K562 (cell line): Measurements from ENCODE around the gene ZNF791. TPM values are rescaled to one million over a fixed set of nuclear protein-coding genes. Genes with fewer than 3 reads are reported as not detected.
A peak's percentile ranks its signal among the peaks of the same experiment; 100 is the strongest.

Experiments used
- ATAC-seq: fragments of 200-7000 bp; cut with Tn5 transposase; 3 replicates; pipeline ENCODE4 v1.9.1; 2020; ENCODE audit warnings: moderate library complexity
- BruUV-seq: library from RNA; stranded (reverse); fragments of 400-500 nt; replicated peaks from 2 replicates; lab custom pipeline; 2021; lab: Mats Ljungman, UMichigan
- CTCF ChIA-PET: fragments of 300-600 bp; formaldehyde crosslinking; extraction: SDS; loops from one replicate; lab custom pipeline; 2021; ENCODE audit warnings: low intra/inter-chr PET ratio; lab: Yijun Ruan, JAX
- POLR2A ChIA-PET: fragments of 300-600, 350-650 bp; sonication (Branson Sonifier 250); formaldehyde crosslinking; extraction: SDS; loops from one replicate; lab custom pipeline; 2021; ENCODE audit warnings: antibody characterized with exemption, inconsistent platforms; lab: Yijun Ruan, JAX
- DNase-seq, 4 experiments: peaks; one replicate each; pipeline versions ENCODE4 v3.0.0 to v3.0.0-alpha.2; 2011 to 2018; ENCODE audit warnings: low spot score in 3 of 4, mixed read lengths in 3 of 4; ENCODE audit errors: extremely low read depth in 1 of 4
- FAIRE-seq: peaks from 2 replicates; lab custom pipeline; 2011; peaks lifted over from hg19 to GRCh38; lab: Jason Lieb, UNC
- H2AFZ ChIP-seq: 2 replicates; pipeline ENCODE4 v1.6.0; 2011; ENCODE audit warnings: low read depth, low read length, control low read depth, inconsistent platforms
- H3K27ac ChIP-seq: fragments of 200-600 bp; 3 replicates; pipeline ENCODE4 v1.8.0; 2011; ENCODE audit warnings: low read depth, mild to moderate bottlenecking, control low read depth, inconsistent platforms, low read length, moderate library complexity, mixed read lengths; ENCODE audit errors: extremely low read depth
- H3K27me3 ChIP-seq, 2 experiments: fragments of 300-600 bp in 1 of 2; 2 replicates in 1 of 2; 3 replicates in 1 of 2; pipeline versions ENCODE4 v1.6.0 to v1.8.0; 2011; ENCODE audit warnings: inconsistent platforms in 2 of 2, low read length in 2 of 2, mild to moderate bottlenecking in 1 of 2, mixed read lengths in 1 of 2, moderate library complexity in 1 of 2; ENCODE audit not compliant: control insufficient read depth in 2 of 2, insufficient read depth in 2 of 2
- H3K36me3 ChIP-seq: fragments of 300-600 bp; 3 replicates; pipeline ENCODE4 v1.8.0; 2011; ENCODE audit warnings: mild to moderate bottlenecking, low read length, inconsistent platforms; ENCODE audit not compliant: control insufficient read depth, insufficient read depth
- H3K4me1 ChIP-seq, 2 experiments: fragments of 200-600 bp in 1 of 2; replicated peaks in 1 of 2; 2 replicates in 1 of 2; 3 replicates in 1 of 2; pipeline versions ENCODE4 v1.5.1 to v1.8.0; 2011; ENCODE audit warnings: inconsistent platforms in 2 of 2, low read length in 2 of 2, mild to moderate bottlenecking in 1 of 2, mixed read lengths in 1 of 2, moderate library complexity in 1 of 2; ENCODE audit not compliant: control insufficient read depth in 2 of 2, insufficient read depth in 2 of 2
- H3K4me2 ChIP-seq: 2 replicates; pipeline ENCODE4 v1.6.1; 2011; ENCODE audit warnings: low read length, control low read depth, inconsistent platforms, mixed read lengths; ENCODE audit not compliant: insufficient read depth
- H3K4me3 ChIP-seq: fragments of 200-600 bp; sonication (generic), shearing (Covaris generic); 2 replicates; pipeline ENCODE4 v1.5.1; 2016; ENCODE audit warnings: control low read depth, inconsistent platforms
- H3K79me2 ChIP-seq: fragments of 200-600 bp; 3 replicates; pipeline ENCODE4 v1.8.0; 2011; ENCODE audit warnings: low read length, inconsistent platforms; ENCODE audit not compliant: control insufficient read depth, insufficient read depth
- H3K9ac ChIP-seq, 2 experiments: 2 replicates each; pipeline versions ENCODE4 v1.6.0 to v1.6.1; 2011; ENCODE audit warnings: low read depth in 2 of 2, low read length in 2 of 2, control low read depth in 1 of 2, inconsistent platforms in 1 of 2, mild to moderate bottlenecking in 1 of 2, mixed read lengths in 1 of 2; ENCODE audit not compliant: insufficient read depth in 1 of 2
- H3K9me1 ChIP-seq: one replicate; pipeline ENCODE4 v1.6.0; 2011; ENCODE audit warnings: inconsistent platforms, mild to moderate bottlenecking, low read length, moderate library complexity; ENCODE audit not compliant: control insufficient read depth, insufficient read depth
- H3K9me3 ChIP-seq: replicated peaks from 2 replicates; pipeline ENCODE4 v1.5.1; 2011; ENCODE audit warnings: low read depth, low read length, inconsistent platforms; ENCODE audit not compliant: control insufficient read depth, insufficient read depth
- H4K20me1 ChIP-seq: replicated peaks from 2 replicates; pipeline ENCODE4 v1.6.1; 2011; ENCODE audit warnings: low read length, inconsistent platforms, mixed read lengths; ENCODE audit not compliant: control insufficient read depth, insufficient read depth
- CC2D1A ChIP-seq: fragments of 450-650 bp; IDR thresholded peaks from 2 replicates; pipeline ENCODE4 v1.6.1; 2017; ENCODE audit warnings: mild to moderate bottlenecking
- CREM ChIP-seq: IDR thresholded peaks from 2 replicates; pipeline ENCODE4 v1.6.1; 2014; ENCODE audit warnings: antibody characterized with exemption, low read depth
- JUND ChIP-seq, 2 experiments: IDR thresholded peaks; 2 replicates in 1 of 2; 3 replicates in 1 of 2; pipeline ENCODE4 v1.6.1; 2011; ENCODE audit warnings: borderline replicate concordance in 2 of 2, low read depth in 2 of 2, low read length in 2 of 2, improper control_type of control experiment in 1 of 2, missing biosample characterization in 1 of 2, missing genetic modification characterization in 1 of 2, missing genetic modification reagents in 1 of 2
- MBD2 ChIP-seq: sonication (generic); IDR thresholded peaks from 2 replicates; pipeline ENCODE4 v1.6.1; 2016; ENCODE audit warnings: low read depth, borderline replicate concordance
- NBN ChIP-seq: fragments of 450-650 bp; IDR thresholded peaks from 2 replicates; pipeline ENCODE4 v1.6.1; 2016; ENCODE audit warnings: low read depth, mild to moderate bottlenecking
- POLR2AphosphoS2 ChIP-seq: IDR thresholded peaks from 2 replicates; pipeline ENCODE4 v1.6.1; 2012; ENCODE audit warnings: low read length, improper control_type of control experiment
- POLR2G ChIP-seq: fragments of 200-400 bp; formaldehyde crosslinking; IDR thresholded peaks from 2 replicates; pipeline ENCODE4 v1.6.1; 2017; ENCODE audit warnings: low read depth, mild to moderate bottlenecking, antibody characterized with exemption, low read length, moderate library complexity
- RAD21 ChIP-seq, 2 experiments: fragments of 250-450 bp in 1 of 2; fragments of 450-650 bp in 1 of 2; sonication (Bioruptor Pico) in 1 of 2; formaldehyde crosslinking in 1 of 2; IDR thresholded peaks in 1 of 2; conservative IDR thresholded peaks in 1 of 2; 2 replicates each; pipeline versions ENCODE4 v1.4.0 to v1.8.0; 2020 to 2022; ENCODE audit warnings: mild to moderate bottlenecking in 2 of 2, moderate library complexity in 1 of 2
- SMARCE1 ChIP-seq: fragments of 450-650 bp; IDR thresholded peaks from 2 replicates; pipeline ENCODE4 v1.7.1; 2016; ENCODE audit warnings: mild to moderate bottlenecking
- SMC3 ChIP-seq: conservative IDR thresholded peaks from 2 replicates; pipeline ENCODE4 v1.6.1; 2011; ENCODE audit warnings: low read depth, low read length, improper control_type of control experiment; ENCODE audit not compliant: insufficient read depth
- TCF3 ChIP-seq: sonication (generic); formaldehyde crosslinking; IDR thresholded peaks from 2 replicates; pipeline ENCODE4 v1.4.0; 2020; ENCODE audit warnings: mild to moderate bottlenecking, missing genetic modification reagents
- ZC3H11A ChIP-seq: IDR thresholded peaks from 2 replicates; pipeline ENCODE4 v1.6.1; 2012; ENCODE audit warnings: low read depth, low read length, improper control_type of control experiment
- ZNF41 ChIP-seq: fragments of 250-450 bp; sonication (Bioruptor Pico); conservative IDR thresholded peaks from 2 replicates; pipeline ENCODE4 v1.4.0; 2020; ENCODE audit warnings: mild to moderate bottlenecking
- WGBS: fragments of 100-300 bp; shearing (Covaris generic); methylation state at CpG from one replicate; pipeline ENCODE4 v1.1.6; 2016; ENCODE audit warnings: low coverage, mixed read lengths; ENCODE audit not compliant: insufficient coverage; ENCODE audit errors: missing lambda C conversion rate; 5-methylcytosine and 5-hydroxymethylcytosine counted together
- in situ Hi-C: fragments of 300-500 bp; cut with MboI; formaldehyde crosslinking; loops from 4 replicates; pipeline ENCODE4 v1.15.0; 2018; ENCODE audit warnings: inconsistent platforms, mixed read lengths
- intact Hi-C: fragments of 100-400 bp; cut with micrococcal nuclease; formaldehyde crosslinking; loops from 2 replicates; pipeline ENCODE4 v1.14.2; 2022
- polyA plus RNA-seq, 8 experiments: library from polyadenylated mRNA; depleted of rRNA in 4 of 8; stranded (reverse) in 5 of 8; unstranded in 3 of 8; fragments of >200 nt; fragmentation: Nextera tagmentation in 2 of 8; fragmentation: Illumina TruSeq in 1 of 8; extraction: Ambion mirVana in 2 of 8; extraction: Trizol in 1 of 8; gene quantifications; 2 replicates each; pipeline versions ENCODE4 v1.2.1 to v1.2.3, GENCODE V29; 2011 to 2014; ENCODE audit warnings: inconsistent platforms in 1 of 8, missing spikeins in 1 of 8
- total RNA-seq, 7 experiments: library from RNA; depleted of rRNA in 6 of 7; stranded (reverse); fragments of >200 nt in 6 of 7; fragmentation: Illumina TruSeq in 2 of 7; extraction: Trizol in 2 of 7; gene quantifications; 2 replicates each; pipeline versions ENCODE4 v1.2.1 to v1.2.3, GENCODE V29; 2011 to 2021; ENCODE audit warnings: low replicate concordance in 1 of 7
- TF ChIP-seq, protein P1 (sequence below): sonication (generic); formaldehyde crosslinking; IDR thresholded peaks from 2 replicates; pipeline ENCODE4 v1.5.0; 2020; ENCODE audit warnings: missing genetic modification reagents
- TF ChIP-seq, protein P2 (sequence below): sonication (generic); formaldehyde crosslinking; IDR thresholded peaks from 2 replicates; pipeline ENCODE4 v1.8.1; 2023; ENCODE audit warnings: mild to moderate bottlenecking, missing genetic modification reagents, moderate library complexity
- TF ChIP-seq, protein P3 (sequence below): fragments of 250-450 bp; sonication (Bioruptor Pico); IDR thresholded peaks from 2 replicates; pipeline ENCODE4 v1.8.0; 2021; ENCODE audit warnings: moderate library complexity, mild to moderate bottlenecking, inconsistent platforms

ZNF791 gene
- total and polyA plus RNA-seq, 9 of the 15 experiments (the other 6 are each of a cell fraction or from before 2014, with no cell fraction given), result 7.8 to 22.7 (median 13.1) TPM

DNA sequence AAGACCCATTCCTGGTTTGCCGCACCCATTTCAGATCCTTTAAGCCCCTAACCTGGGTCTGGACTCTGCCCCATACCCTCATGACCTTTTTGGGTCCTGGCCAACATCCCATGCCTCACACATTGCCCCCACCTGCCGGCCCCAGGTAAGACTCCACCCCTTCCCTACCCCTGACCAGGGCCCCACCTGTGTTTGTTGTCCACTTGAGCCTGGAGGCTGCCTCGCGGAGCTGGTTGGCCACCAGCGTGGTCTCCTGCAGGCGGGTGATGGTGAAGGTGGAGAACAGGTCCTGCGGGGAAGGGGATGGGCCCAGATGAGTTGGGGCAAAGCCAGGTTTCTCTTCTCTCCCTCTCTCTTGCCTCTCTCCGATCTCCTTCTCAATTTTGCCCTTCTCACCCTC lies 36.3 kb downstream of the ZNF791 start (continued):
- no peak for TF ChIP-seq RAD21 (CRISPR knock-in tag; conservative IDR thresholded peaks at IDR 0.05 in 1 of 2, IDR thresholded peaks at IDR 0.05 in 1 of 2)
- peak; percentile 38 for TF ChIP-seq POLR2G
- TF ChIP-seq JUND (IDR thresholded peaks at IDR 0.05; ENCODE audit: borderline replicate concordance, low read depth, low read length), result no peak
- no peak for TF ChIP-seq JUND (tag; IDR thresholded peaks at IDR 0.05; ENCODE audit: borderline replicate concordance, low read depth, low read length)
- TF ChIP-seq, all 486 proteins: peak for 2

DNA sequence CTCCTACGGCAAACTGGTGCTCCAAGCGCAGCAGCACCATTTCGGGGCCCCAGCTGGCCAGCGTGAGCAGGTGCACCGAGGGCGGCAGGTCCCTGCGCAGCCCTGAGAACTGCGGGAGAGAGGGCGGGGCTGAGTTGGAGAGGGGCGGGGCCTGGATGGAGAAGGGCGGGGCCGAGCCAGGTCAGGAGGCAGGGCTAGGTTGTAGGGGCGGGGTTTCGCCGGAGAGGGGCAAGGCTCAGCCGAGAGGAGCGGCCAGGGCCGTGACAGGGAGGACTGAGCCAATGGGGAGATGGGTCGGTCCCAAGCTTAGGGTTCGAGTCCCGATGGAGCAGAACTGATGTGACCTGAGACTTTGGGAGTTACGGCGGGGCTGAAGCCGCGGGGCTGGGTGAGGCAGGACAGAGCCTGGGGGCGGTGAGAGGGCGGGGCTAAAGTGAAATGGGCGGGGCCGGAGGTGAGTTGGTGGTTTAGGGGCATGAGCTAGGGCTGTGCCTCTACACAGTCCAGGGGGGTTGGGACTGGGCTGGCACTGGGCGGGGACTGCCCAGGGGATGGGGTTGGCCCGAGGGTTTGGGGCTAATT lies 36.9 kb downstream of the ZNF791 start:
- peak overlapping the region; percentile 66 for H2AFZ ChIP-seq
- no TSS peak for BruUV-seq
- H3K4me2 ChIP-seq, result peak overlapping the region; percentile 71
- DNase-seq (peak; percentile 78 to 94 (median 90)), FAIRE-seq (peak; percentile 82), ATAC-seq (peak; percentile 98)
- in situ Hi-C loops (no loop called here), intact Hi-C loops (no loop called here)
- peaks cover 4 to 27% of the 10 kb centered on the region in 2 experiments; a peak in 4 of 5 replicates for H3K4me1 ChIP-seq
- no peaks in the 10 kb centered on the region for H3K9me3 ChIP-seq
- no peaks in the 10 kb centered on the region; the same call in 2 of the 3 replicates for H3K36me3 ChIP-seq
- no peaks in the 10 kb centered on the region for H3K9me1 ChIP-seq
- POLR2A ChIA-PET, result interaction anchor here (0.6 kb wide), 1 partner anchor 25 kb away, joined by 4 read pairs; no protein-coding TSS in a partner anchor
- peak overlapping the region in 1 of 2 experiments; percentile 41; a peak in 2 of 4 replicates for H3K9ac ChIP-seq
- no peak overlapping the region for H3K27ac ChIP-seq
- H3K4me3 ChIP-seq, result peak overlapping the region; percentile 48
- no peaks in the 10 kb centered on the region for H3K27me3 ChIP-seq
- no peaks in the 10 kb centered on the region for H3K79me2 ChIP-seq
- WGBS, result 26% methylated on average over 17 of the region's 31 CpGs
- H4K20me1 ChIP-seq, result no peaks in the 10 kb centered on the region
- CTCF ChIA-PET, result interaction anchor here (0.7 kb wide), 1 partner anchor 189 kb away, joined by 3 read pairs; no protein-coding TSS in a partner anchor
- TF ChIP-seq NBN (no peak), CREM (no peak), SMC3 (0 out of 2 replicates have a peak, but pooled peaks have one; percentile 3), TCF3 (CRISPR knock-in tag) (no peak), SMARCE1 (no peak), MBD2 (0 out of 2 replicates have a peak, but pooled peaks have one; percentile 14), ZC3H11A (no peak), CC2D1A (no peak), ZNF41 (CRISPR knock-in tag) (no peak), POLR2AphosphoS2 (0 out of 2 replicates have a peak, but pooled peaks have one; percentile 24), POLR2G (0 out of 2 replicates have a peak, but pooled peaks have one; percentile 24)
- TF ChIP-seq, protein P1, sequence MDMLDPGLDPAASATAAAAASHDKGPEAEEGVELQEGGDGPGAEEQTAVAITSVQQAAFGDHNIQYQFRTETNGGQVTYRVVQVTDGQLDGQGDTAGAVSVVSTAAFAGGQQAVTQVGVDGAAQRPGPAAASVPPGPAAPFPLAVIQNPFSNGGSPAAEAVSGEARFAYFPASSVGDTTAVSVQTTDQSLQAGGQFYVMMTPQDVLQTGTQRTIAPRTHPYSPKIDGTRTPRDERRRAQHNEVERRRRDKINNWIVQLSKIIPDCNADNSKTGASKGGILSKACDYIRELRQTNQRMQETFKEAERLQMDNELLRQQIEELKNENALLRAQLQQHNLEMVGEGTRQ (CRISPR knock-in tag), result no peak
- TF ChIP-seq, protein P2, sequence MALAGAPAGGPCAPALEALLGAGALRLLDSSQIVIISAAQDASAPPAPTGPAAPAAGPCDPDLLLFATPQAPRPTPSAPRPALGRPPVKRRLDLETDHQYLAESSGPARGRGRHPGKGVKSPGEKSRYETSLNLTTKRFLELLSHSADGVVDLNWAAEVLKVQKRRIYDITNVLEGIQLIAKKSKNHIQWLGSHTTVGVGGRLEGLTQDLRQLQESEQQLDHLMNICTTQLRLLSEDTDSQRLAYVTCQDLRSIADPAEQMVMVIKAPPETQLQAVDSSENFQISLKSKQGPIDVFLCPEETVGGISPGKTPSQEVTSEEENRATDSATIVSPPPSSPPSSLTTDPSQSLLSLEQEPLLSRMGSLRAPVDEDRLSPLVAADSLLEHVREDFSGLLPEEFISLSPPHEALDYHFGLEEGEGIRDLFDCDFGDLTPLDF (CRISPR knock-in tag), result no peak
- TF ChIP-seq, protein P3, sequence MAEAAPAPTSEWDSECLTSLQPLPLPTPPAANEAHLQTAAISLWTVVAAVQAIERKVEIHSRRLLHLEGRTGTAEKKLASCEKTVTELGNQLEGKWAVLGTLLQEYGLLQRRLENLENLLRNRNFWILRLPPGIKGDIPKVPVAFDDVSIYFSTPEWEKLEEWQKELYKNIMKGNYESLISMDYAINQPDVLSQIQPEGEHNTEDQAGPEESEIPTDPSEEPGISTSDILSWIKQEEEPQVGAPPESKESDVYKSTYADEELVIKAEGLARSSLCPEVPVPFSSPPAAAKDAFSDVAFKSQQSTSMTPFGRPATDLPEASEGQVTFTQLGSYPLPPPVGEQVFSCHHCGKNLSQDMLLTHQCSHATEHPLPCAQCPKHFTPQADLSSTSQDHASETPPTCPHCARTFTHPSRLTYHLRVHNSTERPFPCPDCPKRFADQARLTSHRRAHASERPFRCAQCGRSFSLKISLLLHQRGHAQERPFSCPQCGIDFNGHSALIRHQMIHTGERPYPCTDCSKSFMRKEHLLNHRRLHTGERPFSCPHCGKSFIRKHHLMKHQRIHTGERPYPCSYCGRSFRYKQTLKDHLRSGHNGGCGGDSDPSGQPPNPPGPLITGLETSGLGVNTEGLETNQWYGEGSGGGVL (CRISPR knock-in tag), result no peak
